ENCODE results near the gene FOXQ1.
"Not testable (repeated sequence)": the region's sequence is repeated elsewhere in the genome, so short reads cannot be mapped to it uniquely, and the experiment has no call there.

DNA sequence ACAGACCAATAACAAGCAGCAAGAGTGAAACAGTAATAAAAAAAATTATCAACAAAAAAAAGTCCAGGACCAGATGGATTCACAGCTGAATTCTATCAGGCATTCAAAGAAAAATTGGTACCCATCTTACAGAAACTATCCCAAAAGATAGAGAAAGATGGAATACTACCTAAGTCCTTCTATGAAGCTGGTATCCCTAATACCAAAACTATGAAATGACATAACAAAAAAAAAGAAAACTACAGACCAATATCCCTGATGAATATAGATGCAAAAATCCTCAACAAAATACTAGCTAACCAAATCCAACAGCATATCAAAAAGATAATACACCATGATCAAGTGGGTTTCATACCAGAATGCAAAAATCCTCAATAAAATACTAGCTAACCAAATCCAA lies 43.2 kb downstream of the FOXQ1 start:
- TF ChIP-seq, protein P1, sequence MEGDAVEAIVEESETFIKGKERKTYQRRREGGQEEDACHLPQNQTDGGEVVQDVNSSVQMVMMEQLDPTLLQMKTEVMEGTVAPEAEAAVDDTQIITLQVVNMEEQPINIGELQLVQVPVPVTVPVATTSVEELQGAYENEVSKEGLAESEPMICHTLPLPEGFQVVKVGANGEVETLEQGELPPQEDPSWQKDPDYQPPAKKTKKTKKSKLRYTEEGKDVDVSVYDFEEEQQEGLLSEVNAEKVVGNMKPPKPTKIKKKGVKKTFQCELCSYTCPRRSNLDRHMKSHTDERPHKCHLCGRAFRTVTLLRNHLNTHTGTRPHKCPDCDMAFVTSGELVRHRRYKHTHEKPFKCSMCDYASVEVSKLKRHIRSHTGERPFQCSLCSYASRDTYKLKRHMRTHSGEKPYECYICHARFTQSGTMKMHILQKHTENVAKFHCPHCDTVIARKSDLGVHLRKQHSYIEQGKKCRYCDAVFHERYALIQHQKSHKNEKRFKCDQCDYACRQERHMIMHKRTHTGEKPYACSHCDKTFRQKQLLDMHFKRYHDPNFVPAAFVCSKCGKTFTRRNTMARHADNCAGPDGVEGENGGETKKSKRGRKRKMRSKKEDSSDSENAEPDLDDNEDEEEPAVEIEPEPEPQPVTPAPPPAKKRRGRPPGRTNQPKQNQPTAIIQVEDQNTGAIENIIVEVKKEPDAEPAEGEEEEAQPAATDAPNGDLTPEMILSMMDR (IDR thresholded peaks at IDR 0.05; ENCODE audit: insufficient read depth, low read depth, low read length) = not testable (repeated sequence)
- TF ChIP-seq EZH2 (IDR thresholded peaks at IDR 0.05; ENCODE audit: insufficient read depth, low read length) = not testable (repeated sequence)
